Panc1 (cell line): ENCODE data around the gene DBX2. TPM values are rescaled to one million over a fixed set of nuclear protein-coding genes. Genes with fewer than 3 reads are reported as not detected.
"Not testable (repeated sequence)": the region's sequence is repeated elsewhere in the genome, so short reads cannot be mapped to it uniquely, and the experiment has no call there.

Source experiments
- ATAC-seq: fragments of 200-7000 bp; cut with Tn5 transposase; 2 replicates; pipeline ENCODE4 v1.9.1; 2020; ENCODE audit warnings: mild to moderate bottlenecking, moderate library complexity
- Bru-seq: library from RNA; stranded (reverse); fragments of 400-500 nt; gene quantifications from one replicate; lab custom pipeline; 2021; lab: Mats Ljungman, UMichigan
- BruChase-seq, 2 experiments: library from RNA; stranded (reverse); fragments of 400-500 nt; gene quantifications; one replicate each; lab custom pipeline; 2021; lab: Mats Ljungman, UMichigan
- BruUV-seq: library from RNA; stranded (reverse); fragments of 400-500 nt; replicated peaks from 2 replicates; lab custom pipeline; 2021; lab: Mats Ljungman, UMichigan
- CTCF ChIA-PET: fragments of 300-600 bp; sonication (Branson Sonifier 250); formaldehyde crosslinking; loops from one replicate; lab custom pipeline; 2022; ENCODE audit warnings: antibody characterized with exemption; lab: Charles Lee
- POLR2A ChIA-PET: fragments of 300-600 bp; sonication (Branson Sonifier 250); formaldehyde crosslinking; loops from one replicate; lab custom pipeline; 2022; ENCODE audit warnings: antibody characterized with exemption; lab: Charles Lee
- DNase-seq: peaks from one replicate; pipeline ENCODE4 v3.0.0-alpha.2; 2010; ENCODE audit warnings: low read depth, low spot score
- H3K27ac ChIP-seq: 2 replicates; pipeline ENCODE4 v1.5.1; 2011; ENCODE audit warnings: mild to moderate bottlenecking, low read length, inconsistent platforms
- H3K27me3 ChIP-seq: fragments of 200-500 bp; sonication (Bioruptor generic); 2 replicates; pipeline ENCODE4 v1.6.0; 2014; ENCODE audit warnings: low read length, inconsistent platforms; ENCODE audit not compliant: control insufficient read depth, insufficient read depth
- H3K36me3 ChIP-seq: fragments of 200-500 bp; sonication (Bioruptor generic); 2 replicates; pipeline ENCODE4 v1.5.1; 2014; ENCODE audit warnings: inconsistent platforms, mild to moderate bottlenecking, low read length, moderate library complexity; ENCODE audit not compliant: control insufficient read depth, insufficient read depth
- H3K4me1 ChIP-seq: 2 replicates; pipeline ENCODE4 v1.5.1; 2011; ENCODE audit warnings: inconsistent platforms, mild to moderate bottlenecking, low read length, moderate library complexity; ENCODE audit not compliant: control insufficient read depth, insufficient read depth
- H3K4me3 ChIP-seq, 2 experiments: 2 replicates each; pipeline ENCODE4 v1.5.1; 2011 to 2012; ENCODE audit warnings: low read depth in 2 of 2, low read length in 2 of 2, mild to moderate bottlenecking in 2 of 2, inconsistent platforms in 1 of 2, moderate library complexity in 1 of 2
- H3K9me3 ChIP-seq: fragments of 200-500 bp; sonication (Bioruptor generic); 2 replicates; pipeline ENCODE4 v1.5.1; 2014; ENCODE audit warnings: low read depth, mild to moderate bottlenecking, inconsistent platforms, low read length, moderate library complexity; ENCODE audit not compliant: control insufficient read depth, insufficient read depth
- CTCF ChIP-seq: fragments of 450-650 bp; IDR thresholded peaks from 2 replicates; pipeline ENCODE4 v1.5.1; 2017; ENCODE audit warnings: mild to moderate bottlenecking
- POLR2AphosphoS5 ChIP-seq: IDR thresholded peaks from 2 replicates; pipeline ENCODE4 v1.6.1; 2012; ENCODE audit warnings: mild to moderate bottlenecking, low read depth, low read length, moderate library complexity
- REST ChIP-seq, 2 experiments: IDR thresholded peaks; 2 replicates each; pipeline ENCODE4 v1.6.1; 2011 to 2012; ENCODE audit warnings: low read depth in 2 of 2, control low read depth in 1 of 2, low read length in 1 of 2, mild to moderate bottlenecking in 1 of 2, moderate library complexity in 1 of 2; ENCODE audit not compliant: insufficient read depth in 1 of 2
- SIN3A ChIP-seq: IDR thresholded peaks from 2 replicates; pipeline ENCODE4 v1.6.1; 2012; ENCODE audit warnings: low read depth, mild to moderate bottlenecking, low read length, moderate library complexity, borderline replicate concordance; ENCODE audit not compliant: insufficient read depth
- TCF7L2 ChIP-seq: IDR thresholded peaks from 2 replicates; pipeline ENCODE4 v1.6.1; 2011; ENCODE audit warnings: mild to moderate bottlenecking, low read depth, low read length, inconsistent platforms
- in situ Hi-C: cut with HindIII; loops from 2 replicates; pipeline ENCODE4 v1.10.0; 2016; ENCODE audit warnings: low sequenced_read_pairs, low pct_unique_long_range_greater_than_20kb
- intact Hi-C: fragments of 100-400 bp; cut with micrococcal nuclease; formaldehyde crosslinking; loops from one replicate; pipeline ENCODE4 v1.10.0; 2022; ENCODE audit not compliant: unreplicated experiment
- long read RNA-seq: library from polyadenylated mRNA; unstranded; transcript quantifications from one replicate; pipeline ENCODE4 v2.0.0, GENCODE V29; 2021; ENCODE audit not compliant: unreplicated experiment
- polyA plus RNA-seq: library from polyadenylated mRNA; unstranded; fragments of >200 nt; gene quantifications from one replicate; pipeline ENCODE4 v1.2.1, GENCODE V29; 2012; ENCODE audit warnings: missing spikeins; ENCODE audit not compliant: insufficient read length
- total RNA-seq: library from RNA; stranded (reverse); gene quantifications from one replicate; pipeline ENCODE4 v1.2.1, GENCODE V29; 2021; ENCODE audit not compliant: unreplicated experiment

Gene DBX2
- not detected for total RNA-seq
- polyA plus RNA-seq, result not detected
- Bru-seq, nascent RNA, result not detected
- BruChase-seq, experiment 1, labeled RNA remaining after a 2-hour chase, result percentile 5 among the genes with signal in this experiment
- percentile 3 among the genes with signal in this experiment for BruChase-seq, experiment 2, labeled RNA remaining after a 6-hour chase
- long read RNA-seq, result 0 reads

- Histone ChIP-seq H3K9me3 (no peaks in the 10 kb centered on the region), H3K4me1 (no peaks in the 10 kb centered on the region), H3K27me3 (peaks cover 50% of the 10 kb centered on the region), H3K27ac (no peak within 1 kb of the TSS), H3K4me3 (peak within 1 kb of the TSS; percentile 36 to 37), H3K36me3 (no peaks in the 10 kb centered on the region; the same call in 1 of the 2 replicates)
- TF ChIP-seq TCF7L2 (no peak), SIN3A (no peak), CTCF (no peak), REST (IDR thresholded peaks at IDR 0.05; ENCODE audit: insufficient read depth in 1 of 2, low read depth in 2 of 2, low read length in 1 of 2) (no peak), POLR2AphosphoS5 (no peak)
- intact Hi-C loops (no loop called here), in situ Hi-C loops (no loop called here)
- no TSS peak for BruUV-seq
- ChIA-PET POLR2A (no interaction called here), CTCF (no interaction called here)
- peak; percentile 85 for ATAC-seq
- DNase-seq, result no peak
These were observed at the start of gene DBX2 for GRCh38 chr12:45050751-45051571. TSS of gene DBX2 (minus strand) at chr12:45051099. CDS start at chr12:45050927, 172 bp downstream.

- no peaks in the 10 kb centered on the region; the same call in 1 of the 2 replicates for H3K27me3 ChIP-seq
- POLR2A ChIA-PET, result no interaction called here
- no peak for TF ChIP-seq REST (IDR thresholded peaks at IDR 0.05; ENCODE audit: insufficient read depth in 1 of 2, low read depth in 2 of 2, low read length in 1 of 2)
- TF ChIP-seq POLR2AphosphoS5, result no peak
- no peak for TF ChIP-seq SIN3A
- no peak for TF ChIP-seq CTCF
- TF ChIP-seq TCF7L2, result no peak
These were observed 47.9 kb upstream of the DBX2 start for GRCh38 chr12:45098766-45099165.

GRCh38 chr12:45095417-45095816 lies 44.5 kb upstream of the DBX2 start:
- CTCF ChIA-PET, in situ Hi-C loops, ATAC-seq, H3K9me3 ChIP-seq, BruUV-seq, H3K36me3 ChIP-seq, H3K4me3 ChIP-seq, POLR2A ChIA-PET, H3K4me1 ChIP-seq, H3K27ac ChIP-seq, DNase-seq, H3K27me3 ChIP-seq, intact Hi-C loops: not testable (repeated sequence)

More at GRCh38 chr12:45098766-45099165, 47.9 kb upstream of the DBX2 start:
- DNase-seq (no peak), ATAC-seq (no peak)
- Histone ChIP-seq H3K27ac (no peak overlapping the region), H3K4me1 (no peaks in the 10 kb centered on the region), H3K36me3 (no peaks in the 10 kb centered on the region), H3K4me3 (no peak overlapping the region), H3K9me3 (no peaks in the 10 kb centered on the region)
- no TSS peak for BruUV-seq
- in situ Hi-C loops (no loop called here), intact Hi-C loops (no loop called here)
- CTCF ChIA-PET, result no interaction called here
